RCC 7860 (cell line): Measurements from ENCODE around the gene GTPBP3.
"Not testable (repeated sequence)": the region's sequence is repeated elsewhere in the genome, so short reads cannot be mapped to it uniquely, and the experiment has no call there.

Experiments
- DNase-seq: peaks from one replicate; pipeline ENCODE4 v3.0.0-alpha.2; 2015; ENCODE audit warnings: low spot score
- FAIRE-seq: peaks from 2 replicates; lab custom pipeline; 2012; peaks lifted over from hg19 to GRCh38; lab: Jason Lieb, UNC

Gene GTPBP3

DNA sequence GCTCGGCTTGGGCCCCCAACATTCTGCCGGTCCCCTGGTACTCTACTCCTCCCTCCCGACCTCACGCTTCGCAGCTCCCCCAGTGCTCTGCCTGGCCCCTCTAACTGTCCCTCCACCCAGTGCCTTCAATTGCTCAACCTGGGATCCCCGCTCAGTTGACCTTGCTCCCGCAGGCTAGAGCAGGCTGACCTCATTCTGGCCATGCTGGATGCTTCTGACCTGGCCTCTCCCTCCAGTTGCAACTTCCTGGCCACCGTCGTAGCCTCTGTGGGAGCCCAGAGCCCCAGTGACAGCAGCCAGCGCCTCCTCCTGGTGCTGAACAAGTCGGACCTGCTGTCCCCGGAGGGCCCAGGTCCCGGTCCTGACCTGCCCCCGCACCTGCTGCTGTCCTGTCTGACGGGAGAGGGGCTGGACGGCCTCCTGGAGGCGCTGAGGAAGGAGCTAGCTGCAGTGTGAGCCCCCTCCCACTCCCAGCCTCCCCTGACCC lies 3.6 kb downstream of the GTPBP3 start:
- FAIRE-seq = no peak
- no peak for DNase-seq

- DNase-seq = no peak
- no peak for FAIRE-seq
Measured at GRCh38 chr19:17341386-17341785, 4.0 kb downstream of the GTPBP3 start.

DNA sequence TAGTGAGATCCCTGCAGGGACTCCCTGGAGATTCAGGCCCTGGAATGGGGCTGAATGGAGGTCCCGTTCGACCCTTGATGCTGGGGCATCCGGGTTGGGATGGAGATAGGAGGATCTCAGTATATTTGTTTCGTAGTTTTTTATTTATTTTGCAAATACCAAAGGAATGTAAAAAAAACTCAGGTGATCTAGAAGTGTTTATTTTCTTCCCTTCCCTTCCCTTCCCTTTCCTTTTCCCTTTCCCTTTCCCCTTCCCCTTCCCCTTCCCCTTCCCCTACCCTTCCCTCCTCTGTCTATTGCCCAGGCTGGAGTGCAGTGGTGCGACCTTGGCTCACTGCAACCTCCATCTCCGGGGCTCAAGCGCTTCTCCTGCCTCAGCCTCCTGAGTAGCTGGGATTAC lies 4.5 kb downstream of the GTPBP3 start:
- no peak for FAIRE-seq
- no peak for DNase-seq

GRCh38 chr19:17346109-17346671 lies 8.8 kb downstream of the GTPBP3 start:
- no peak for FAIRE-seq

GRCh38 chr19:17347361-17347760 lies 10.0 kb downstream of the GTPBP3 start:
- FAIRE-seq (no peak), DNase-seq (no peak)

More at GRCh38 chr19:17346109-17346671, 8.8 kb downstream of the GTPBP3 start:
- DNase-seq = peak; percentile 51

DNA sequence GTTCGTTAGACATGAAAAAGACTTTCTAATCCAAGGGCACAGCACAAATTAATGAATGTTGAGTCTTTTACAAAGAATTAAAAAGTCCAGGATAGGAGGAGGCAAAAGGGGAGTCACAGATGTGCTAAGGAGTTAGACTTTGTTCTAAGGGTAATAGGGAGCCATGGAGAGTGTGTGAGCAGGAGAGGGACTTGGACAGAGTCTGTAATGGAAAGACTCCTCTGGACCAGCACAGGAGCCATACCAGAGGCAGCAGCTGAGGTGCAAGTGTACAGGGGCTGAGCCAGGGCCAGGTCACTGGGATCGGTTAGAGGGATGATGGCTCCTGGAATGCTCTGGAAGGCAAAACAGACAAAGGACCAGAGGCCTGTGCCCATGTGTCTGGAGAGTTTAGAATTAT lies 10.5 kb downstream of the GTPBP3 start:
- no peak for DNase-seq
- FAIRE-seq = no peak

DNA sequence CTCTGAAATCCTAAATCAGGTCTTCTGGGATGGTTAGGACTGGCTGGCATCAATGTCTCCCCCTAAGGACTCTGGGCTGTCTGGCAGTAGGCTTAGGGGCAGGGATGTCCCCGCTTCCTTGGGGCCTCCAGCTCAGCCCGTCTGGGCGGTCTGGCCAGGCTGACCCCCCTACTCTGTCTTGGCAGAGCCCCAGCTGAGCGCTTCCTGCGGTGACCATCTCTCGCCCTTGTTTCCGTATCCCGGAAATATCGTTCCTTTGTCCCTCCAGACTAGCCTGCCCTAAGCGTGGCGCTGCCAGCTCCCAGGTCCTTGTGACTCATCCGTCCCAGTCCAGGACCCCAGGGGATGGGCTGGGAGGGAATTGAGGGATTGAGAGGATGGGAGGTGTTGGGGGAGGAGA lies 11.3 kb downstream of the GTPBP3 start:
- peak; percentile 46 for FAIRE-seq
- DNase-seq = peak; percentile 77

DNA sequence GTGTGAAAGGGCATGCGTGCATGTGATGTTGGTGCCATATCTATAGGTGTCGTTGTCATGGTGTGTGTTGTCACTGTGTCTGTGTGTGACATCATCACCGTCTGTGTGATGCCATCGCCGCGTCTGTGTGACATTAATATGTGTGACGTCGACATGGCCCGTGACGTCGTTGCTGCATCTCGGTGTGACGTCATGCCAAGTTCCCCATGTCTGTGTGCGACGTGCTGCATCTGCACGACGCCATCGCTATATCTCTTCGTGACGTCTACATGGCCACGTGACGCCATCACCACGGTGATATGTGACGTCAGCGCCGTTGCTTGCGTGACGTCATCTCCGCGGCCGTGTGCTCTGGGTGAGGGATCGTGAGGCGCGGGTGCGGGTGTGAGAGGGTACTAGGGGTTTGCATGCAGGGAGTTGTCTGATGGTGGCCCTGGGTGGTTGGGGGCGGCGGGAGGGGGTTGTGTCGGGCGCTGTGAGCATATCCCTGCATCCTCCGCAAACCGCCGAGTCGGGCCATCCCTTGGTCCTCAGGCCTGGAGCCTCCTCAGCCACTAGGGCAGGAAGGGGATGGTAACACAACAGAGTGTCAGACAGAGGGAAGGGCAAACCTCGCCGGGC lies 14.6 kb downstream of the GTPBP3 start:
- no peak for FAIRE-seq
- no peak for DNase-seq

DNA sequence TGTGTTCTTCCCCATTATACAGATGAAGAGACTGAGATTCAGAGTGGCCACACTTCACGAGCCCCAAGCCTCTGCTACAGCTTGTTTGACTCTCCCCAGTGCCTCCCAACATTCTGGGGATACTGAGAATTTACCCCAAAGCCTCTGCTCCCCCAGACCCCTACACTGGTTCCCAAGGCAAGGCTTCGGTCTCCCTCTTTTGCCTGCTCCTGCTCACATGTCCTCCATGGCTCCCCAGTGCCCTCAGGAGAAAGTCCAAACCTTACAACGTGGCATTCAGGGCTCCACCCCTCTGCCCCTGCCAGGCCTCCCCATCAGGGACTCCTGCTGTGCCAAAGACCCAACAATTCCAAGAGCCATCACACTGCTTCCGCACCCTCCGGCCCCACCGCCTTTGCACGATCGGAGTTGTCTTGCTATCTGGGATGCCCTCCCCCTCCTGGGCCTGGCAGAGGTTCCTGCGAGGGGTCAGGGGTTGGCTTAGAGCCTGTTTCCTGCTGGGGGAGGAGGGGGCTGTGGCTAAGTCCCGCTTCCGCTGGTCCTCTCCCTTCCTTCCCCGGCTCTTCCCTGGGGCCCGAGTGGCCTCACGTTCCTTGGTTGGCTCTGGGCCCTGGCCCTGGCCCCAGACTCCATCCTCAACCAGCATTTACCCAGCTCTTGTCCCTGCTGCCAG lies 15.4 kb downstream of the GTPBP3 start:
- no peak for DNase-seq
- FAIRE-seq = no peak

- DNase-seq = no peak
- no peak for FAIRE-seq
Measured at GRCh38 chr19:17353386-17353785, 16.0 kb downstream of the GTPBP3 start.

GRCh38 chr19:17357078-17357666 lies 19.8 kb downstream of the GTPBP3 start:
- DNase-seq (no peak), FAIRE-seq (no peak)

GRCh38 chr19:17357724-17358123 lies 20.4 kb downstream of the GTPBP3 start:
- FAIRE-seq = no peak
- DNase-seq = no peak

- no peak for FAIRE-seq
- DNase-seq = peak; percentile 57
Measured at GRCh38 chr19:17358395-17358794, 21.0 kb downstream of the GTPBP3 start.

DNA sequence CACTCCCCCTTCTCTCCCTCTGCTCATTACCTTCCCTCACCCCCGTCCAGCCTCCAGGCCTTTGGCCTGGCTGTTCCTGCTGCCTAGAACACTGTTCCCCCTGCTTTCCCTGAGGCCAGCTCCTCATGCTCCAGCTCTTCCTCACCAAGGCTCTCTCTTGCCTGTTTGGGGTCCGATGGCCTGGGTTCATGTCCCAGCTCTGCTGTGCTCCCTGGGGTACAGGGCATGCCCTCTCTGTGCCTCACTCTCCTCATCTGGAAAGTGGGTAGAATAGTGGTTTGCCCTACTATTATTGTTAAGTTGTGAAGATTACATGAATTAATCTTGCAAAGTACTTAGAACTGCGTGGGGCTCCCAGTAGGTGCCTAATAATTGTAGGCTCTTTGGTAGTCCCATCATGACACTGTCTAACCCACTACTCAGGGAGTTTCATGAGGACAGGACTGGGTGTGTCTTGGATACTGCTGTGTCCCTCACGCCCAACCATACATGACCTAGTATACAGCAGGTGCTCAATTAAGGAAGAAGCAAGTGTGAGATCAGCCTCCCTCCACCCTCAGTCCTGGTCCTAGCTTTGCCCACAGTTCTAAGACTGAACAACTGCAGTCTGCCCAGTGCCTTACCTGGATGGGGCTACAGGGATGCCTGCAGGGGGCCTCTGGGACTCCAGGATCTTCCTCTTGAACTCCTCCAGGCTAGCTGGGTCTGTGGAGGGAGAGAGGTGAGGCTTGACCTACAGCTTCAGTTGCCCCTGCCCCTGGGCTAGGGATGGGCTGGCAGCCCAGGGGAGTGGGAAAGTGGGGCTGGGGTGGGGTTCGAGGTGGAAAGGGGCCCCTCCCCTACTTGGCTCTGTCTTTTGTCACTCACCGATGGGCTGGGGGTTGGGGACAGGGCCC lies 22.8 kb downstream of the GTPBP3 start:
- FAIRE-seq (no peak), DNase-seq (no peak)

GRCh38 chr19:17363852-17364605 lies 26.7 kb downstream of the GTPBP3 start:
- DNase-seq, FAIRE-seq: not testable (repeated sequence)

- DNase-seq (no peak), FAIRE-seq (no peak)
Measured at GRCh38 chr19:17365361-17365760, 28.0 kb downstream of the GTPBP3 start.

GRCh38 chr19:17370026-17370587 lies 32.8 kb downstream of the GTPBP3 start:
- DNase-seq (no peak), FAIRE-seq (no peak)

- DNase-seq (no peak), FAIRE-seq (no peak)
Measured at GRCh38 chr19:17376935-17377600, 39.7 kb downstream of the GTPBP3 start, which contains the start of gene PLVAP. Gene PLVAP (minus strand): TSS chr19:17377342. CDS start chr19:17377288, 54 bp downstream.

DNA sequence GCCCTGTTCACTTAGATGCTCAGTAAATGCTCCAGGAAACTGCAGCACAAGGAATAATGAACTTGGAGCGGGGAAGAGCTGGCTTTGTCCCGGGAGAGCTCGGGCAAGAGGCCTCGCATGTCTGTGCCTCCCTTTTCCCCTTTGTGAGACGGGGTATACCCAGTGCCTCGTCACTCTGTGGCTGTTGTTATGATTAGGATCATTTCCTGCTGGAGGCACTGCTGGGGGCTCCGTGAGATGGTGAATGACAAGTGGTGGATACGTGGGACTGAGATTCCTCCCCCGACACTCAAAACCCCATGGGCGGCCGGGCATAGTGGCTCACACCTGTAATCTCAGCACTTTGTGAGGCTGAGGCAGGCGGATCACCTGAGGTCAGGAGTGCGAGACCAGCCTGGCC lies 40.9 kb downstream of the GTPBP3 start:
- FAIRE-seq (no peak), DNase-seq (no peak)
